CD4-positive, alpha-beta T cell treated with Interleukin-6 for 4 hours (primary cell): ENCODE data around the gene ATOX1.
"Not testable (repeated sequence)": the region's sequence is repeated elsewhere in the genome, so short reads cannot be mapped to it uniquely, and the experiment has no call there.

Experiments used
- DNase-seq: peaks from one replicate; pipeline ENCODE4 v3.0.0-alpha.2; 2020; ENCODE audit warnings: mixed read lengths

The ATOX1 gene, protein sequence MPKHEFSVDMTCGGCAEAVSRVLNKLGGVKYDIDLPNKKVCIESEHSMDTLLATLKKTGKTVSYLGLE

DNA sequence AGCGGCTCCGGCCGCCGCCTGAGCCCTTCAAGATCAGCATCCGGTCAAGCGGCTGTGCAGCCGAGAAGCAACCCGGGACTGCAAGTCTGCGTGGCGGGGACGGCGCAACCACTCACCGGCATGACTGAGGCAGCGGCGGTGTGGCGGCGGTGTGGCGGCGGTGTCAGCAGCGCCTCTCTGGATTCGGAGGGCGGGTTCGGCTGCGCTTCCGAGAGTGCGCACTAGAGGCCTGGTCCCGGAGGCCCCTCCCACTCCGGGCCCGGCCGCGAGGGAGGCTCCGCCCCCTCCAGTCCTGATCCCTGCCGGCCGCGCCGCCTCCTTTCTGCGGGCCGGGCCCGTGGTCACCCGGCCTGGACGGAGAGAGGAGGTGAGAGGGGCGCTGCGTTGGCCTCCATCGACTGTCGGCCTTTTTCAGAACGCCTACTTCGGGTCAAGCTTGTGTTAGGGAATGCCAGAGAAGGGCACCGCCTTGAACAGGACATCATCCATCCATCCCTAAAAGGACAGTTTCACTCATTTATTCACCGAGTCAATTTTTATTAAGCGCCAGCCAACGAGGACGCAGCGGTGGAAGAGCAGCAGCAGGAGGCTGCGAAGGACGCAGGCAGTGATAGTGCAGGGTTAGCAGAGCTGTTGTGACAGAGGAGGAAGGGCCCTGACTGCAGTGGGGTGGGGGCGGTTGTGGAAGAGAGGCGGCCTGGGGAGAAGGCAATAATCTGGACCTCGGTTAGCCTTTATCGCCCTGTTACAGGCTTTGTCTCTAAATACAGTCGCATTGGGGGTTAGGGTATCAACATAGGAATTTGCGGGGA, at the start of gene ATOX1:
Gene ATOX1 (minus strand): TSS at position 202 of the 812 bp plus-strand sequence. CDS start 80 bp downstream, at position 122.
- peak; percentile 93 for DNase-seq

DNA sequence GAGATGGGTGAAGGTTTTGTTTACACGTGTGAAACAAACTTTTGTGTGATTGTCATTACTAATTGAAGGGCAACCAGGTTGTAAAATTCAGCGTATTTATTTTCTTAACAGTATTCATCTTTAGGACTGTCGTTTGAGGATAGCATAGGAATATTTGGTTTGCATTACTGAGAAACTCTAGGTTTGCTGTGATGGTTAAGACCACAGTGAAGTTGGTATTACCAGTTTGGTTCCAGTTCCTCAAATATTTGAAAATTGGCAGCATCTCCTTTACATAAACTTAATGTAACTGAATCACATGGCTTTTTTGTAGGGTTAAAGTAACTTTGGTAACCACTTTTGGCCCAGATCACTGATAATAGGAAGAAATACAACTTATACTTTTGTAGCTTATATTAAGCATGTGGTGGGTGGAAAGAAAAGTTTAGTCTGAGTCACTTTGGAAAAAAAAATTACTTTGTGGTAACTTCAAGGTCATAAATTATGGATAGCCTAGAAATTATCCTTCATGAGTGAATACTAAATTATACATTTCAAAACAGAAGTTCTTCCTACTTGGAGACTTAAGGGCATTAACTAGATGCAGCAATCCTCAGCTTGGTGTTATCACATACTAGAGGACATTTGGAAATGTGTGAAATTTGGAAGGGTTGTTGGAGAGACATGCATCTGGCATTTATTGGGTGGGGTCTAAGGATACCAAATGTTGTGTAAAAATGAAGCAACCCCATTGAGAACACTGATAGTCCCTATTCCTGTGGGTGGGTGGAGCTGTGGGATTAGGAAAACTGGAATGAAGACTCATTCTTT, 47.2 kb upstream of the ATOX1 start:
- no peak for DNase-seq

DNA sequence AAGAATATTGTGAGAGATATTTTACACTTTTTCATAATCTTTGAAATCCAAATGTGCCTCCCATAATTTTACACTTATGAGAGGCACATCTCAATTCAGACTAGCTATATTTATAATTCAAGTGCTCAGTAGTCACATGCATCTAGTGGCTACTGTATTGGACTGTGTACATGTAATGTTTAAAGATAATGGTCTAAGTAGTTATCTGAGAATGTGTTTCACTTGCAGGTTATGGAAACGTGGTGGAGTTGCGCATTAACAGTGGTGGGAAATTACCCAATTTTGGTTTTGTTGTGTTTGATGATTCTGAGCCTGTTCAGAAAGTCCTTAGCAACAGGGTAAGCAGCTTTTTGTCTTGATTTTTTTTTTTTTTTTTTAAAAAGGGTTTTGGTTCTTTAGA, 42.1 kb upstream of the ATOX1 start:
- no peak for DNase-seq

DNA sequence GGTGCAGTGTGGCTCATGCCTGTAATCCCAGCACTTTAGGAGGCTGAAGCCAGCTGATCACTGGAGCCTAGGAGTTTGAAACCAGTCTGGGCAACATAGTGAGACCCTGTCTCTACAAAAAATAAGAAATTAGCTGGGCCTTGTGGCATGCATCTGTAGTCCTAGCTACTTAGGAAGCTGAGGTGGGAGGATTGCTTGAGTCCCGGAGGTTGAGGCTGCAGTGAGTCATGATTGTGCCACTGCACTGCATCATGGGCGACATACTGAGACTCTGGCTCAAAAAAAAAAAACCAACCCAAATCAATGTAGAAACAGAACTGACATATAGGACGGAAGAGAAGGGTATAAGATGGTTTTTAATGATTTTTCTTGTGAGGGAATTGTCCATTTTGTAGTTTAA, 41.0 kb upstream of the ATOX1 start:
- peak; percentile 4 for DNase-seq

DNA sequence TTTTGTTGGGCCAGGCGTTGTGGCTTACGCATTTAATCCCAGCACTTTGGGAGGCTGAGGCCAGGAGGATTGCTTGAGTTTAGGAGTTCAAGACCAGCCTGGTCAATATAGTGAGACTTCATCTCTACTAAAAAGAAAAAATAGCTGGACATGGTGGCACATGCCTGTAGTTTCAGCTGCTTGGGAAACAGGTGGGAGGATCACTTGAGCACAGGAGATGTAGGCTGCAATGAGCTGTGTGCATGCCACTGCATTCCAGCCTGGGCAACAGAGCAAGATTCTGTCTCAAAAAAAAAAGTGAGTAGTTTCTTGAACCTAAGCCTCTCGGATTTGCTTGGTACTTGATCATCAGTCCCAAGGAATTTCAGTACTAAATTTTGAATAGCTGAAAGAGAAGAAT, 40.2 kb upstream of the ATOX1 start:
- DNase-seq = no peak

DNA sequence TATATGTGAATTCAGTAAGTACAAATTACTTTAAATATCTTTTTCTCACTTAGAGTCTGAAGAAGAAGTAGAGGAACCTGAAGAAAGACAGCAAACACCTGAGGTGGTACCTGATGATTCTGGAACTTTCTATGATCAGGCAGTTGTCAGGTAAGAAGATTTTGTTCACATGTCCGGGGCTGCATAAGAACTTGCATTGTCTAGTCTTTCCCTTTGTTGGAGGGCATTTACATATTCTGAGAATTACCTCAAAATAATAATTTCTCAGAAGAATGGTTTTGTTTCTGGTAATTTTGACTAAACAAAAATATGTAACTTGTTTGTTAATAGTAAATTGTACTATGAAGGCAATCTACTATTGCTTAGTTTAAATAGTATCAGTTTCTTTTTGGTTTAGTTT, 37.0 kb upstream of the ATOX1 start:
- DNase-seq = no peak

DNA sequence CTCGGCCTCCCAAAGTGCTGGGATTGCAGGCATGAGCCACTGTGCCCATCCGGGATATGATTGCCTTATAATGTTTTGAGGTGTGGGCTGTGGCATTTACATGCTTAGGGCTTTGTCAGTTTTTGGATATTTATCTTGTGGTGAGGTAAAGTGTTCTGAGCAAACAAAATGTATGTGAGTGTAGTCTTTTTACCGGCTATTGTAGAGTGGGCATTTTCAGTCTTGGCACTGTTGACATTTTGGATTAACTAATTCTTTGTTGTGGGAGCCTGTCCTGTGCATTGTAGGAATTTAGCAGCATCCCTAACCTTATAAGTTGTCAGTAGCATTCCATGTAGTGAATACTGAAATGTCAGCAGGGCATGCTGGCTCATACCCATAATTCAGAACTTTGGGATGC, 34.9 kb upstream of the ATOX1 start:
- DNase-seq = no peak

DNA sequence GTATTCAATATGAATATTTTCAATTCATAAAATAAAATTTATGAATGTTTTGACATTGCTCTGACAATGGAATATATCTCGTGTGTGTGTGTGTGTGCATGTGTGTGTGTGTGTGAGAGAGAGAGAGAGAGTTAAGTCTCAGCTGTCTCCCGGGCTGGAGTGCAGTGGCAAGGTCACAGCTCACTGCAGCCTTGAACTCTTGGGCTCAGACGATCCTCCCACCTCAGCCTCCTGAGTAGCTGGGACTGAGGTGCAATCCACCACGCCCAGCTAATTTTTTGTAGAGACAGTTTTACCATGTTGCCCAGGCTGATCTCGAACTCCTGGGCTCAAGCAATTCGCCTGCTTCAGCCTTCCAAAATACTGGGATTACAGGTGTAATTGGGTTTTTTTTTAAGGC, 29.4 kb upstream of the ATOX1 start:
- no peak for DNase-seq

DNA sequence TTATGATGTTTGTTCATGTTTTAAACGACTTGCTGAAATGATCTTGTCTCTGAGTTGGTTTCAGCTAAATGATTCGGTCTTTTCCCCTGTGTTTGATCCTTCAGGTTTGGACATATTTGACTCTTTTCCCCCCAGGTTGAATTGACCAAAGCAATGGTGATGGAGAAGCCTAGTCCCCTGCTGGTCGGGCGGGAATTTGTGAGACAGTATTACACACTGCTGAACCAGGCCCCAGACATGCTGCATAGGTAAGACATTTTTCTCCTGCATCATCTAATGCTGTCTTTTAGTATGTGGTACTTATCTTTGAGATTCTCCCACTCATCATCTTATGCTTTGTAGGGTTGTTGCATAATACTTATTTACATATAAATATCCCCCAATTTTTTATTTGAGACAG, 28.0 kb upstream of the ATOX1 start:
- DNase-seq = no peak

DNA sequence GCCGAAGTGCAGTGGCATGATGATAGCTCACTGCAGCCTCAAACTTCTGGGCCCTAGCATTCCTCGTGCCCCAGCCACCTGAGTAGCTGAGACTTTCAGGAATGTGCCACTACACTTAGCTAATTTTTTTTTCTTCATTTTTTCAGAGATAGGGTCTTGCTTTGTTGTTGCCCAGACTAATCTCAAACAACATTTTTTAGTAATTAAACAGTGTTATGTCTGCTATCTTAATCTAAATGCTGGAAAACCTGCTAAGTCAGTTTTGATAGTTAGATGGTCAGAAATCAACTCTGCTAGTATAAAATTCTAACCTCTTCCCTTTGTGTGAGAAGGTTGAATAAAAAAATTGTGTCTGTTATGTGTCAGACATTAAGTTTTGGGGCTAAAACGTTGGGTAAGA, 25.7 kb upstream of the ATOX1 start:
- no peak for DNase-seq

DNA sequence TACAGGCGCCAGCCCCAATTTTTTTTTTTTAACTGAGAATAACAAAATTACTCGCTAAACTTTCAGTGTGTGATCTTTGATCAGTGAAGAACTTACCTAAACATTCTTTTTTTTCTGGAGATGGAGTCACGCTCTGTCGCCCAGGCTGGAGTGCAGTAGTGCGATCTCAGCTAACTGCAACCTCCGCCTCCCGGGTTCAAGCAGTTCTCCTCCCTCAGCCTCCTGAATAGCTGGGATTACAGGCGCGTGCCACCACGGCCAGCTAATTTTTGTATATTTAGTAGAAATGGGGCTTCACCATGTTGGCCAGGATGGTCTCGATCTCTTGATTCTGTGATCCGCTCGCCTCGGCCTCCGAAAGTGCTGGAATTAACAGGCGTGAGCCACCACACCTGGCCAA, 25.2 kb upstream of the ATOX1 start:
- not testable (repeated sequence) for DNase-seq

DNA sequence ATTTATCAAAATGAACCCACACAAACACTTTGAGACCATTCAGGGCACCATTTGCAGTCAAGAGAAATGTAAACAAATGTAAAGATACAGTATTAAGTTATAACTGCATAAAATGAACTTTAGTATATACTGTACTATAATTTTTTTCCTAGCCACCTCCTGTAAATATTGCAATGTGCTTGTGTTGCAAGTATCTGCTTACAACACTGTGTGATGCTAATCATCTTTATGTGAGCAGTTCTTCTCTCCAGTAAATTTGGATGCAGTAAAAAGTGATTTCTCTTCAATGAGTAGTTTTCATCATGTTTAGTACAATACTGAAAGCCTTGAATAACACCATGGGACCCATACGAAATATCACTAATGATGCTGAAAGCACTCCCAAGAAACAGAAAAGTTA, 22.8 kb upstream of the ATOX1 start:
- DNase-seq = no peak

DNA sequence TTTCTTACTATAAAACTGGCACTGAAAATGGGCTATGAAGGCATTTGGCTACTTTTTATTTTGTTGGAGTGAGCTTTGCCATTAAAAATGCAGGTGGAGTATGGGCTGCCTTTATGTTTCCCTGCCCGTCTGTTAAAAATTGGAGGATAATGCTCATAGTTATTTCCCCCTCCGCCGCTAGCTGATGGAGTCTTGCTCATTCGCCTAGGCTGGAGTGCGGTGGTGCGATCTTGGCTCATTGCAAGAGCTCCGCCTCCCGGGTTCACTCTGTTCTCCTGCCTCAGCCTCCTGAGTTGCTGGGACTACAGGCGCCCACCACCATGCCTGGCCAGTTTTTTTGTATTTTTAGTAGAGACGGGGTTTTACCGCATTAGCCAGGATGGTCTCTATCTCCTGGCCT, 21.9 kb upstream of the ATOX1 start:
- DNase-seq = no peak

DNA sequence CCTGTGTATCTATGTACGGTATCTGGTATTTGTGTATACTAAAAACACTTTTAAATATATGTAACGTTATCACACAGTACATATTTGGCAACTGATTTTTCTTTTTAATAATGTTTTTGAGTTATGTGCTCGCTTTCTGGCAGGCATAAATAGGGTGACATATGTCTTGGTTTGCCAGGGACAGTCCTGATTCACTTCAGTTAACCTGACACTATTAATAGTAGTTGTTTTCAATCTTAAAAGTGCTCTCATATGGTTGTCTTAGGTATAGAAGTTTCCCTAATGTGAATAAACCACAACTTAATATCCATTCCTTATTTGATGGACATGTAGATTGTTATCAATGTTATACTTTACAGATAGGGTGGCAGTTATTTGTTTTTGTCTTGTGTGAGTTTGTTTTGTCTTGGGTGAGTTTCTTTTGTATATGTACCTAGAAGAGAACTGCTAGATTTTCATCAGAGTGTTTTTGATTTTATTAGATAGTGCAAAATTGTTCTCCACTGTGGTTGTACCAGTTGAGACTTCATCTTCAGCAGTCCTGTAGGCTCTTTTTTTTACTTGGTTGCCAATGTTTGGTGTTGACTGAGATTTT, 21.2 kb upstream of the ATOX1 start:
- no peak for DNase-seq

DNA sequence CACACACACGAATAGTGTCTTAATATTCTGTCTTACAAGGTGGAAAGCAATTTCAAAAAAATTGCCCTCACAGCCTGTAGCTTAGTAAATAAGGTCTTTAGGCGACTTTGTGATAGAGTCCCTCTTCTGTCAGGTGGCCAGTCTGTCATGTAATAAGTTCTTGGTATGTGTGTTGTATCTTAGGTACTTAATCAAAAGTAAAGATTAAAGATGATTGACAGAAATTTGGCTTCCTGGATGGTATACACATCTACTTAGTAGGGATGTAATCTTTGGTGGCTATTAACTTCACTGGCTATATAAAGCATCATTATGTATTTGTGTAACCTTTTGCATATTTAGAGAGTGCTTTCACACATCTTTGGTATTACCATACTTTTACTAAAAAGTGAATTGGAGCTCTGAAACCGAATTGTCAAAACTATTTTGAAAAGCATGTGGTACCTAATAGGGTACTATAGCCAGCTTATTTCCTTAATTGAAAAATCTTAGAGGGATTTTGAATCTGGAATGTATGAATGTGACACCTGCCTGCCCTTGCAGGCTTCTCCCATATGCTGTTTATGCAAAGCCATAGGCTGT, 16.7 kb upstream of the ATOX1 start:
- no peak for DNase-seq

DNA sequence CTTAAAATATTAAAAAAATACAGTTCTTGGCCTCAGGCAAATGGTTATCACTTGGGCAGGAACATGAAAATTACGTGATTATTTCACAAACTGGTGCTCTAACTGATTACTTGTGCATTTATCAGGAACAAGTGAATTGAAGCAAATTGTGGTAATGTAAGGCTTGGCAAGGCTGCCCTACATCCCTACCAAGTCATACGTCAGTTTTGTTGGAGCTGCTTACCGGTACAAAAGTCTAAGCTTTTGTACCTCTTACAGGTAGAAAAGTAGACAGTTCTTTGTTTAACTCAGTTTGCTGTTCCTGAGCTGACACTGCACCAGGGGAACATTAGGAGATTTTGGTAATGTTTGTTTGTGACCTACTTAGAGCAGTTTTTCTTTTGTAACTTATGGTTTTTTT, 15.5 kb upstream of the ATOX1 start:
- DNase-seq = no peak

DNA sequence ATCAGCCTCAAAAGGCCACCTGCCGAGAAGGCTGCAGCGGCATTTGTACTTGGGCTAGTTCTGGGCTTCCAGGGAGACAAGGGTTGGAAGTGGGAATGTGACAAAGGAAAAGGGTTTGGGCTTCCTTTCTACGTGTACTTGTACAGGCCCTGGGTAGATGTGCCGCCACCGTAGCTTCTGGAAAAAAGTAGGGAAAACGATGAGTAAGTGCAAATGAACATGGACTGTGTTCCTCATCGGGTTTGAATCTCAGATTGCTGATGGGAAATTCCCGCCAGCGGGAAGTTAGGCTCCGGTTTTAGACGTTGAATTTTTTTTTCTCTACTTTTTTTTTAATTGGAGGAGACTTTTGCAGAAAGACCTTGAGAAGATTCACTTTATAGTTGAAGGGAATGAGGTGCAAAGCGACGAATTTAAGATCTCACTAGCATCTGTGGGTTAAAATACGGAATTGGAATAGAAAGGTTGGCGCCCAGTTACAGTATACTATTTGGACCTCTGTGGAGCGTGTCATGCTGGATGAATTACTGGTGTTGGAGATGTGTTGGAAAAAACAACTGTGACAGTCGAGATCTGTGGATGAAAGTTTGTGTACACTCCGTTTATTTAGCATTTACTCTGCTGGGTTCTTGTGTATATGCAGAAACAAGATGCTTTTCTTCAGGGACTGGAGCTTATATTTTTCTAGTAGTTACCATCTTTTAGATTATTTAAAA, 14.6 kb upstream of the ATOX1 start:
- DNase-seq = no peak

DNA sequence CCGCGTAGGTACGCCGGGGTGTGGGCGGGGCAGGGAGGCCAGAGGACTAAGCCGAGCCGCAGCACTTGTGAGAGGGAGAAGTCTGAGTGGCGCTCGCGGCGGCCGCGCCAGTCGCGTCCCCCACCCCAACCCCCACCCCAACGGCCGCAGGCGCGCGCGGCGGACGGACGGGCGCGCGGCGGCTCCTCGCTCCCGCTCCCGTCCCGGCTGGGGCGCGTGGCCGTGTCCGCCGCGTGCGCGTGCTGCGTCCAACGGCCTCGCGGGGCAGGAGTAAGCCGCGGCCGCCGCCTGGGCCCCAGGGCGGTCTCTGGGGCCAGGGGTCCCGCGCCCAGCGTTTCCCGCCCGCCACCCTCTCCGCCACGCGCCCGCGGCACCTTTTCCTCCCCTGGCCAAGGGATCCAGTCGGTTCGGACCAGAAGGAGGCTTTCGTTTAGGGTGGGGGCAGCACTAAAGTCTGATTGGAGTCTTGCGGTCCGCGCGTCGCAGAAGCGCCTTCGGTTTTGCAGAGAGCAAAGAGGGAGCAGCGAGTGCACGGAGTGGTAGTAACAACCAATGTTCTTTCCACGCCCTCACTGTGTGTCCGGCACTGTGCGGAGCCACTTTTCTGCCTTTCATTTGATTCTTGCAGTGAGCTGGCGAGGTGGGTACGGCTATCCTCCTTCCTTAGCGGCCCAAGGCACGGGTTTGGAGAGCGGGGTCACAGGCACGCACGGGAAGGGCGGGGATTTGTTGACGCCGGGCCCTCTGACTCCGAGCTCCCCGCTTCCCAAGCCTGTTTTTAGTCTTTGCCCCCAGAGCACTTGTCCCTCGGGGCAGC, 13.8 kb upstream of the ATOX1 start:
- DNase-seq = peak; percentile 51

DNA sequence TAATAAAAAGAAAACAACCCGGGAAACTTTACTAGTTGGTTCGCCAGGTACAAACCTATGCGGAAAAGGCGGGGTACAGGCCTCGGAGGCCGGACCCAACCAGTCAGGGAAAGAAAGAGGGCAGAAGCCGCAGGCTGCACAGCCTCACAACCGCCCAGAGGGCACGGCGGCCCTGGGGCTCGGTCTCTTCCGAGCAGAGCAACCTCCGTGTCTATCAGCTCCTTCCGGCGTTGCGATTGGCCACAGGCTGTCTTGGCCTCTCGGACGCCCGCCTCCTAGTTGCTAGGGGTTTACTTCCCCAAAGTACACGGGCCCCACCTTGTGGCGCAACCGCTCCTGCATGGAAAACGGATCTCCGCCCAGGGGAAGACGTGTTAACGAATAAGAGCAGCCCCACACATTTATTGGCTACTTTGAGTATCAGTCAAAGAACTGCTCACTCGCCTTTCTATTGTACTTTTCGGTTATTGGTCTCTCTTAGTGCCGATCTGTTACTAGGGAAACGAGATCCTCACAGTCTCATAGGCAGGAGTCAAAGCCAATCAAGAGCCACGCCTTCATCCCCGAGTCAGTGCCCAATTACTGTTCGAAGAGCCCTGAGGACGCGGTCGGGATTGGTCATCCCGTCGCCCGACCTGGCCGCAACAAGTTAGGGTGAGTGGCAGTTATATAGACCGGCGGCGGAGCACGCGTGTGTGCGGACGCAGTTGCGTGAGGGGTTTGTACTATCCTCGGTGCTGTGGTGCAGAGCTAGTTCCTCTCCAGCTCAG, 13.0 kb upstream of the ATOX1 start, which contains the start of gene G3BP1:
Gene G3BP1 (plus strand): TSS at position 696 of the 770 bp plus-strand sequence. CDS start 14,667 bp downstream, outside the sequence.
- DNase-seq = peak; percentile 99

DNA sequence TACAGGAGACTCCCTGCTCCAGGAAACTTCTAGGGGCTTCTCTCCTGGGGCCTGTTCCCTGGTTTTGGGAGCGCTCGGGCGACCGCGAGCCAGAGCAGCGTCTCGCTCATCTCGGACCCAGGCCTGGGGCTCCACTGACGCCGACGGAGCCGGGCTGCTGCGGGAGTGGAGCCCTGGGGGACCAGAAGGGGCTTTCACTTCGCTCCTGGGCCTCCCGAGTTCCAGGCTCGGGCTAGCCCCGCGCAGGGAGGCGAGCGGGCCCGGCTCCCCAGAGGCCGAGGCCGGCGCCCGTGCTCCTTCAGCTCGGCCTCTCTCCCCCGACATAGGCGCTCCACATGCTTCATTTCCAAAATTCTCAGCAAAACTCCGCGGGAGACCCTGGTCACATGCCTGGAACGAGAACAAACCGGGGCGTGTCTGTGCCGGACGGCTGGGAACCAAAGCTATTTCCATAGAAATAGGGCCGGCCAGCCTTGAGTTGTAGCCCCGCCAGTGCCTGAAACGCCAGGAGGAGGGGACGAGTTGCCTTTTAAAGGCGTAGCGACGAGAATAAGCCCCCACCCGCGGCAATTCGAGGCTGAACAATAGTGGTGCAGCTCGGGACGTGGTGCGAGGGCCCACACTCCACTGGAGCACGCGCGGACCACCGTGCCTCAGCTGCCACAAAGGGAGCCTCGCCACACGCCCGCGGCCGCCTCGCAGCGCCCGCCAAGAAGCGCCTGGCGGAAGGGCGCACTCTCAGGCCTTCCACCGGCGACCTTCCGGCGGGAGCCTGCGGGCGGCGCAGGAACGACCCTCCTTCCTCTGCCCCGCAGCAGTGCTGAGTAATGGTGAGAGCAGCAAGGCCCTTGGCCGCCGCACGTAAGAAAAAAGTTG, 12.2 kb upstream of the ATOX1 start:
- peak; percentile 72 for DNase-seq
